GM21528 (cell line): Measurements from ENCODE around the gene GTF2E1.

Experiments used
- ATAC-seq: cut with Tn5 transposase; IDR thresholded peaks from one replicate; pipeline ENCODE4 v1.9.1; 2021; ENCODE audit warnings: mild to moderate bottlenecking, moderate library complexity; ENCODE audit not compliant: unreplicated experiment, low FRiP score

The GTF2E1 gene

DNA sequence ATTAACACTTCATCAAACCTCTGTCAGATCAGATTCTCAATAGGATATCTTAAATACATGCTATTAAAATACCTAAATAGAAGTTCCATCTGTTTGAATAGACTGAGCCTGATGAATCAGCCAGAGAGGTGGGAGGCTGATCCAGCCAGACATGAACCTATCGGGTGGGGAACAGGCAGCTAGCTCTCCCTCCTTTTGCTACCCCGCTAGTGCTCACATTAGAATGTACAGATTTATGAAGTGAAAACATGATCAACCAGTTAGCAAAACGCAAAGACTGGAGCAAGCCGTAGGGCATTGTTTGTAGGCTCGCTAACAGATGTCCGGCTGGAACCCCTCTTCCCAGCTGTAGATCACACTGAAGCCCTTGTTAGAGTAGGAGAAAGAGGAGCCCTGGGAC lies 54.4 kb downstream of the GTF2E1 start:
- no peak for ATAC-seq

GRCh38 chr3:120797857-120798256 lies 55.3 kb downstream of the GTF2E1 start:
- ATAC-seq = no peak

DNA sequence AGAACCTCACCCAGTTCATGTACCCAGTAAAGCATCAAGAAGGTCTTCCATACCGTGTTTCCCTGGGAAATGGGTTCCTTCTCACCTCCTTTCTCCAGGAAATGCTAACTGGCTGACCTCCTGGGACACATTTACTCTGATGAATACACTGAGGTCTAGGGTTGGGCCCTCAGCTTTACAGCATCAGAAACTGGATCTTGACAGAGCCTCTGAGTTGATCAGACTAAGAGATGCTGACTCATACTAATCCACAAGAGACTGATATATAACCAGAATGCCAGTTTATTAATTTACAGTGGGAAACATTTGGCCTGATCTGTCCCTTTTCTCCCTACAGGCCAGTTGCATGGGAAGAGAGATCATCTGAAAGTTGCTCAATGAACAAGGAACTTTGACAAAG lies 55.8 kb downstream of the GTF2E1 start:
- no peak for ATAC-seq

DNA sequence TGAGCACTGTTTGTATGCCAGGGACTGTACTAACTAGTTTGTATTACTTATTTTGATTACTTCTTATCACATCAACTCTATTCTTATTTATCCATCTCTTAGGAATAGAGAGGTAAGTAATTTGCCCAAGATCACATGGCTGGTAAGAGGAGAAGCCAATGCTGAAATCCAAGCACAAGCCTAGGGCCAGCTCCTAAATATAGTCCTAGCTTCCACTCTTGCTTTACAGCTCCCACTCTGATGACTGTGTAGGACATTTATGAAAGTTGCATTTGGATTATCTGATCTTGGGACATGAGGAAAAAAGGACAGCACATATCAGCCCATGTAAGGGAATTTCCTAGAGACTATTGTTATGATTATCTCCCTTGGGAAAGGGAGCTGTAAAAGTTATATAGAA lies 58.1 kb downstream of the GTF2E1 start:
- no peak for ATAC-seq

DNA sequence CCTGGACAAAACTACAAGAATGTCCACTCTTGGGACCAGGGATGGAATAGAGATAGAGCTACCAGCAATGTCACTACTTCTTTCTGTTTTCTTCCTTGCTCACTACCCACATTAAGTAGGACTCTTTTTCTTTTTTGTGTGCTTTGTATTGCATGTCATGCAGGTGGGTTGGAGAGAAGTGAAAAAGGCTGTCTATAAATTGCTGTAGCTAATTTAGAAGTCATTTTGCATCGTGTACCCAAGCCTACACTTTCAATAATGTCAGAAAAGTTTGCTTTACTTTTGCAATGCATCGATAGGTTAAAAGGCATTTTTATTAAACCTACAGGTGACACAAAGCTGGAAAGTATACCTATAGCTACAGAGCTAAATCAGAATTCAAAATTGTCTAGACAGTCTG lies 58.9 kb downstream of the GTF2E1 start:
- ATAC-seq = peak; percentile 69

- ATAC-seq = no peak
Observed at GRCh38 chr3:120802916-120803315, 60.4 kb downstream of the GTF2E1 start.

DNA sequence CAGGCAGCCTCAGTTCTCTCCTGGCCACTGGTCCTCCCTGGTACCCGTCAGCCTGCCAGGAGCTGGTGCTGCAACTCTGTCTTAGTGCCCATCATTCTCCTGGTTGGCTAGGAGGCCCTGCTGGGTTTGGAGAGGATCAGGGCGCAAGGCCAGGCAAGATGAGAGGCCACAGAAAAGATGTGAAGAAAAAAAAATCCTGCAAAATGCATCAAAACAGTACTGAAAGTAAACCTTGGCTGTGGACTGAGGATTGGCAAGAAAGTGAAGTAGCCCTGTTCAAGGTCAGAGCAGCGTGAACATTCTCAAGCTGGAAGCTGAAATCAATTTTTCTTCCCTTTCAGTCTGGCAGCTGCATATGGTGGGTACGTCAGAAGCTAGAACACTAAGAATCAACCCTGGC lies 74.2 kb downstream of the GTF2E1 start:
- ATAC-seq = no peak

- no peak for ATAC-seq
Observed at GRCh38 chr3:120820748-120821147, 78.2 kb downstream of the GTF2E1 start.

DNA sequence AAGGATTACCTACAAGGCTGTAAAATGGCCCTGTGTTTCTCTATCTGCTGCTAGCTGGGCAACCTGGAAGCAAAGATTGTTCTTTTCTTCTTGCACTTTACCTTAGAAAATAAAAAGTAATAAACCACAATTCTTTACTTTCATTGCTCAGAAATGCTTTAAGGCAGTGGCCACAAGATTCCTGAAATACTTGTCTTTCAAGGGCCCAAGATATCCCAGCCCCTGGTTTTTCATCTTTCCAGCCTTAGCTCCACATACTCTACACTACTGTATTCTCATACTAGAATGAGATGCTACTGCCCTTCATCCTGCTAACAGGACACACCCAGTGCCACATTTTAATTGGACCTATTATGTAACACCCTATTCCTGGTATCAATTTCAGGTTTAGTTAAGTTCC lies 78.9 kb downstream of the GTF2E1 start:
- ATAC-seq = no peak

DNA sequence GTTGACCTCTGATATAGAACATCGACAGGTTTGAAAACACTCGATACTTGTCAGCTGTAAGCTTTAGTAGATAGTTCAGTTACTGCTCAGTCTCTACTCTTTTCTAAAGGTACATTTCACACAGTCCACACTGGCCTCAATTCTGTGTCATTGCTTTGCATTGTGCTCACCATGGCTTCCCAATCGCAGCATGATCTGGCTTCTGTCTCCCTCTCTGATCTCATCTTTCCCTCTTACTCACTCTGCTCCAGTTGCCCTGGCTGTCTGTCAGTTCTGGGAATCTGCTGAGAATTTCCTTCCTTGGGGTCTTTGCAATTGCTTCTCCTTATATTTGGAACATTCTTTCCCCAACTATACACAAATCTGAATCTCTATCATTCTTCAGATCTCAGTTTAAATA lies 80.6 kb downstream of the GTF2E1 start:
- ATAC-seq = no peak

GRCh38 chr3:120824613-120825012 lies 82.1 kb downstream of the GTF2E1 start:
- no peak for ATAC-seq

DNA sequence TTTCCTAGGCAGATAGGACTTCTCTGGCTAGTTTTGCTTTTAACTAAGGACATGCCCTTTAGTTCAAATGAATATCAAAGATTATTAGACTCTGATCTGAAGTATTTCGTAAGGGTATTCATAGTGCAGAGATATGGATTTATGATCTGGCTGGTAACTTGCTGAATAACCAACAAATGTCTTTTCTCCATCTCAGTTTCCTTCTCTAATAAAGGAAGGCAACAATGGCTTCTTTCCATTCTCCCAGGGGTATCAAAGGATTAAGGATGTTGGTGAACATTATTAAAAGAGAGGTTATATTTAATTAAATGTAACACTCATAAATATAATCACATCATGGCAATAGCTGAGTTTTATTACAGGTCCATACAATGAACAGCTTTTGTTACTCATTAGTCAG lies 86.3 kb downstream of the GTF2E1 start:
- no peak for ATAC-seq

GRCh38 chr3:120831066-120831465 lies 88.5 kb downstream of the GTF2E1 start:
- ATAC-seq = no peak
